IMR-90 (cell line): ENCODE measurements around the gene DNAJC4. TPM values are rescaled to one million over a fixed set of nuclear protein-coding genes. Genes with fewer than 3 reads are reported as not detected.

Experiments used
- ATAC-seq: fragments of 200-7000 bp; cut with Tn5 transposase; 2 replicates; pipeline ENCODE4 v1.9.1; 2020; ENCODE audit warnings: low read depth, mild to moderate bottlenecking, moderate library complexity
- BruUV-seq: library from RNA; stranded (reverse); fragments of 400-500 nt; replicated peaks from 2 replicates; lab custom pipeline; 2021; lab: Mats Ljungman, UMichigan
- CTCF ChIA-PET: fragments of 300-600 bp; formaldehyde crosslinking; extraction: SDS; loops from one replicate; lab custom pipeline; 2021; ENCODE audit warnings: antibody characterized with exemption; lab: Yijun Ruan, JAX
- POLR2A ChIA-PET: fragments of 300-600 bp; sonication (Branson Sonifier 250); formaldehyde crosslinking; loops from one replicate; lab custom pipeline; 2022; ENCODE audit warnings: antibody characterized with exemption; ENCODE audit not compliant: unreplicated experiment; lab: Charles Lee
- DNase-seq: peaks from one replicate; pipeline ENCODE4 v3.0.0; 2013
- H2AFZ ChIP-seq: replicated peaks from 2 replicates; pipeline ENCODE3; 2013; ENCODE audit warnings: low read length, mild to moderate bottlenecking; ENCODE audit not compliant: poor library complexity
- H2AK5ac ChIP-seq: 2 replicates; pipeline ENCODE4 v1.6.1; 2013; ENCODE audit warnings: low read depth, low read length, inconsistent platforms
- H2AK9ac ChIP-seq: replicated peaks from 2 replicates; pipeline ENCODE3; 2013; ENCODE audit warnings: mild to moderate bottlenecking, low read depth, low read length, moderate library complexity; ENCODE audit not compliant: poor library complexity
- H2BK120ac ChIP-seq: 2 replicates; pipeline ENCODE4 v1.6.1; 2013; ENCODE audit warnings: low read depth, low read length, inconsistent platforms
- H2BK15ac ChIP-seq: 3 replicates; pipeline ENCODE4 v1.6.1; 2013; ENCODE audit warnings: low read depth, low read length, inconsistent platforms
- H2BK20ac ChIP-seq: 2 replicates; pipeline ENCODE4 v1.6.1; 2013; ENCODE audit warnings: low read depth, mild to moderate bottlenecking, inconsistent platforms, low read length, moderate library complexity
- H2BK5ac ChIP-seq: 2 replicates; pipeline ENCODE4 v1.6.1; 2013; ENCODE audit warnings: mild to moderate bottlenecking, low read depth, low read length, inconsistent platforms; ENCODE audit not compliant: poor library complexity, severe bottlenecking
- H3K14ac ChIP-seq: replicated peaks from 2 replicates; pipeline ENCODE4 v1.6.1; 2013; ENCODE audit warnings: low read depth, low read length, inconsistent platforms
- H3K18ac ChIP-seq: 2 replicates; pipeline ENCODE4 v1.6.1; 2013; ENCODE audit warnings: low read depth, low read length, control low read depth
- H3K23ac ChIP-seq: 2 replicates; pipeline ENCODE4 v1.6.1; 2013; ENCODE audit warnings: low read depth, low read length, inconsistent platforms
- H3K27ac ChIP-seq: 2 replicates; pipeline ENCODE4 v1.5.1; 2013; ENCODE audit warnings: mild to moderate bottlenecking, control low read depth, low read length; ENCODE audit not compliant: insufficient read depth
- H3K27me3 ChIP-seq: 2 replicates; pipeline ENCODE4 v1.6.1; 2013; ENCODE audit warnings: low read length; ENCODE audit not compliant: control insufficient read depth, insufficient read depth
- H3K36me3 ChIP-seq: 2 replicates; pipeline ENCODE4 v1.6.1; 2013; ENCODE audit warnings: low read length, mixed read lengths; ENCODE audit not compliant: control insufficient read depth, insufficient read depth
- H3K4ac ChIP-seq: 2 replicates; pipeline ENCODE4 v1.6.1; 2013; ENCODE audit warnings: low read depth, low read length, inconsistent platforms
- H3K4me1 ChIP-seq: 2 replicates; pipeline ENCODE4 v1.6.1; 2013; ENCODE audit warnings: low read length, mixed read lengths; ENCODE audit not compliant: control insufficient read depth, insufficient read depth
- H3K4me2 ChIP-seq: 2 replicates; pipeline ENCODE4 v1.6.1; 2013; ENCODE audit warnings: low read depth, mild to moderate bottlenecking, control low read depth, low read length, moderate library complexity
- H3K4me3 ChIP-seq: 2 replicates; pipeline ENCODE4 v1.5.1; 2013; ENCODE audit warnings: low read depth, mild to moderate bottlenecking, control low read depth, low read length, moderate library complexity; ENCODE audit not compliant: insufficient read depth
- H3K56ac ChIP-seq: 2 replicates; pipeline ENCODE4 v1.6.1; 2013; ENCODE audit warnings: low read length, inconsistent platforms; ENCODE audit not compliant: insufficient read depth; ENCODE audit errors: extremely low read depth
- H3K79me1 ChIP-seq, 2 experiments: 2 replicates each; pipeline ENCODE4 v1.6.1; 2013; ENCODE audit warnings: low read length in 2 of 2, inconsistent platforms in 1 of 2, low read depth in 1 of 2
- H3K9ac ChIP-seq: 2 replicates; pipeline ENCODE4 v1.6.1; 2013; ENCODE audit warnings: low read depth, low read length, control low read depth
- H3K9me1 ChIP-seq: 2 replicates; pipeline ENCODE4 v1.6.1; 2013; ENCODE audit warnings: low read length, inconsistent platforms; ENCODE audit not compliant: insufficient read depth
- H3K9me3 ChIP-seq: 2 replicates; pipeline ENCODE4 v1.6.1; 2013; ENCODE audit warnings: low read length; ENCODE audit not compliant: control insufficient read depth, insufficient read depth
- H4K20me1 ChIP-seq: 2 replicates; pipeline ENCODE4 v1.6.1; 2013; ENCODE audit warnings: low read length, inconsistent platforms; ENCODE audit not compliant: insufficient read depth
- H4K5ac ChIP-seq: 2 replicates; pipeline ENCODE4 v1.6.1; 2013; ENCODE audit warnings: mild to moderate bottlenecking, low read depth, low read length, control low read depth
- H4K8ac ChIP-seq, 2 experiments: 2 replicates each; pipeline ENCODE4 v1.6.1; 2013; ENCODE audit warnings: low read depth in 2 of 2, low read length in 2 of 2, control low read depth in 1 of 2, inconsistent platforms in 1 of 2
- H4K91ac ChIP-seq: 2 replicates; pipeline ENCODE4 v1.6.1; 2013; ENCODE audit warnings: low read depth, low read length, inconsistent platforms; ENCODE audit not compliant: insufficient read depth
- CHD1 ChIP-seq: IDR thresholded peaks from 2 replicates; pipeline ENCODE4 v1.6.1; 2012; ENCODE audit warnings: low read depth, low read length, improper control_type of control experiment
- FOS ChIP-seq: fragments of 150-350 bp; IDR thresholded peaks from 2 replicates; pipeline ENCODE4 v1.6.1; 2016; ENCODE audit warnings: low read depth, low read length
- MAFK ChIP-seq: IDR thresholded peaks from 2 replicates; pipeline ENCODE4 v1.6.1; 2012; ENCODE audit warnings: low read depth, low read length, improper control_type of control experiment
- MAZ ChIP-seq: IDR thresholded peaks from 2 replicates; pipeline ENCODE4 v1.6.1; 2012; ENCODE audit warnings: low read depth, mild to moderate bottlenecking, low read length, improper control_type of control experiment, moderate library complexity, borderline replicate concordance
- MXI1 ChIP-seq: IDR thresholded peaks from 2 replicates; pipeline ENCODE4 v1.6.1; 2012; ENCODE audit warnings: low read depth, mild to moderate bottlenecking, low read length, moderate library complexity, borderline replicate concordance
- NFE2L2 ChIP-seq: fragments of 150-350 bp; IDR thresholded peaks from 2 replicates; pipeline ENCODE4 v1.6.1; 2016; ENCODE audit warnings: low read depth, mild to moderate bottlenecking, low read length
- POLR2A ChIP-seq: IDR thresholded peaks from 2 replicates; pipeline ENCODE4 v1.6.1; 2012; ENCODE audit warnings: mild to moderate bottlenecking, low read depth, low read length
- RAD21 ChIP-seq: IDR thresholded peaks from 2 replicates; pipeline ENCODE4 v1.6.1; 2012; ENCODE audit warnings: low read length, improper control_type of control experiment
- RCOR1 ChIP-seq: IDR thresholded peaks from 2 replicates; pipeline ENCODE4 v1.6.1; 2012; ENCODE audit warnings: mild to moderate bottlenecking, low read length, improper control_type of control experiment; ENCODE audit not compliant: insufficient replicate concordance
- RFX5 ChIP-seq: IDR thresholded peaks from 2 replicates; pipeline ENCODE4 v1.8.0; 2012; ENCODE audit warnings: low read depth, mild to moderate bottlenecking, low read length, moderate library complexity
- WGBS, 2 experiments: methylation state at CpG; one replicate each; pipeline versions ENCODE4 v1.1.5 to v1.1.7; 2013; ENCODE audit warnings: missing lambda C conversion rate in 2 of 2; ENCODE audit not compliant: insufficient read length in 1 of 2; ENCODE audit errors: extremely low coverage in 2 of 2; 5-methylcytosine and 5-hydroxymethylcytosine counted together
- dilution Hi-C: fragments of 300-500 bp; cut with HindIII; formaldehyde crosslinking; loops from one replicate; pipeline ENCODE4 v1.14.3; 2018; ENCODE audit warnings: low sequenced_read_pairs; ENCODE audit not compliant: unreplicated experiment
- in situ Hi-C: fragments of 300-500 bp; cut with MboI; formaldehyde crosslinking; loops from 3 replicates; pipeline ENCODE4 v1.14.3; 2019; ENCODE audit warnings: low sequenced_read_pairs, inconsistent platforms, mixed read lengths
- intact Hi-C: fragments of 100-400 bp; cut with micrococcal nuclease; formaldehyde crosslinking; loops from 2 replicates; pipeline ENCODE4 v1.10.0; 2022
- polyA plus RNA-seq, 3 experiments: library from polyadenylated mRNA; depleted of rRNA; stranded (reverse); fragments of >200 nt; gene quantifications; 2 replicates each; pipeline ENCODE4 v1.2.3, GENCODE V29; 2012; ENCODE audit warnings: low replicate concordance in 1 of 3
- total RNA-seq: library from RNA; depleted of rRNA; stranded (reverse); fragments of >200 nt; gene quantifications from 2 replicates; pipeline ENCODE4 v1.2.3, GENCODE V29; 2012
- TF ChIP-seq, protein P1 (sequence below): conservative IDR thresholded peaks from 2 replicates; pipeline ENCODE4 v1.5.1; 2012; ENCODE audit warnings: mild to moderate bottlenecking, low read depth, low read length, improper control_type of control experiment
- TF ChIP-seq, protein P2 (sequence below): fragments of 150-350 bp; IDR thresholded peaks from 2 replicates; pipeline ENCODE4 v1.6.1; 2017; ENCODE audit warnings: mild to moderate bottlenecking, antibody characterized with exemption, low read length, low read depth

The DNAJC4 gene
- total and polyA plus RNA-seq, 2 of the 4 experiments (the other 2 are of a cell fraction) = 2.2 to 22.8 TPM

DNA sequence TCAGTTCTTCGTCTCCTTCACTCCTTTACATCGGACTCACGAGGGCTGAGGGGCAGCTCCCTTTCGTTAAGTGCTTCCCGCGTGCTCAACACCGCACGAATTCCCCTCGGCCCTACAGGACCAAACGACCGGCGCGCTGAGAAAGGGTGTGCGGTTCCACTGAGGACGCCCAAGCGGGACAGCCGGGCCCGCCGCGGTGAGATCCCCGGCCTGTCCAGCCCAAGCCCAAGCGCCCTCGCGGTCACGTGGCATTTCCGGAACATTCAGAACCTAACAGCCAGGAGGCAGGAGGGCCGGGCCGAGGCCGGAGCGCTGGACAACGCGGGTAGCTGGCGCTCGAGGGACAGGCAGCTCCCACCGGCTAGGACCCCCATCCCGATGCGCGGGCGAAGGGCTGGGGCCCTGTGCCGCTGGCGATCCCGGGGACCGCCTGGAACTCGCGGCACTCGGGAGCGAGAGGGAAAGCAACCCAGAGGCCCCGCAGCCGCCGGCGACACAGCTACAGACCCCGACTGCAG is 45.1 kb upstream of the DNAJC4 start (continued):
- TF ChIP-seq MAZ = 0 out of 2 replicates have a peak, but pooled peaks have one; percentile 37

DNA sequence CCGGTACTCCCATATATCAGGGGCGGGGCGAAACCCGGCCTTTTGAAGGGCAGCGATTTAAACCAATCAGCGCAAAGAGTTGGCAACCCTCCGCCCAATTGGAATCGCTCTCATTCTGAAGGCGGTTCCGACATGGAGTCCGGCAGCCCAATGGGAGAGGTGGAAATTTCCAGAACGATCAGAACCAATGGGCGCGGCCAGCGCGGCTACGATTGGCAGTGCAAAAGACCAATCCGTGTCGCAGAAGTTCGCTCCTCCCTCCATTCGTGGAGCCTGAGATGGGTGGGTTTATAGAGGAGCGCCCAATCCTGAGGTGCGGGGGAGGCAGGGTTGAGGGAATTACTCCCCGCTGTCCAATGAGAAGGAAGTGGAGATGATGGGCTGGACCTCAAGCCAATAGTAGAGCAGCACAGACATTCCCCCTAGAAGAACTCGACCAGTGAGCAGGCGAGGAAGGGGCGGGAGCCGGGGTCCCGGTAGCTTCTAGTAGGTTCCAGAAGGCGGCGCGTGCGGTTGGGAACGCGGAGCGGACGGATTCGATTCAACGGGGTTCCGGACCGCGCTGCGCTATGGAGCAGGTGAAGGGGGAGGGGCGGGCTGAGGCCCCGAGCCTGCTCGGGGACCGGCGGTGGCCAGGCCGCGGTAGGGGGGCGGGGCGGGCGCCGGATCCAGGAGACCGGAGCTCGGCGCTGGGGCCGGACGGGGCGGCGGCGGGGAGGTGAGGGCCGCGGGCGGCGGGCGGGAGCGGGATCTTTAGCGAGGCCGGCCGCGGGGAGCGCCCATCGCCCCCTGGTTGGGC is 44.5 kb upstream of the DNAJC4 start, which contains the start of gene STIP1:
TSS of gene STIP1 (plus strand) at position 479 of the 799 bp plus-strand sequence. CDS start at position 570, 91 bp downstream.
- peak within 1 kb of the TSS; percentile 94 for H3K14ac ChIP-seq
- H4K8ac ChIP-seq = peak within 1 kb of the TSS; percentile 81 to 92
- peak within 1 kb of the TSS; percentile 75 for H2BK5ac ChIP-seq
- dilution Hi-C loops = no loop called here
- peak within 1 kb of the TSS; percentile 93 for H4K91ac ChIP-seq
- peak within 1 kb of the TSS; percentile 98 for H2AK9ac ChIP-seq
- peak within 1 kb of the TSS; percentile 33; the same call in 1 of the 2 replicates for H2BK120ac ChIP-seq
- H3K9me1 ChIP-seq = peaks cover 12% of the 10 kb centered on the region; the same call in 1 of the 2 replicates
- intact Hi-C loops = loop anchor here (2.0 kb wide), 1 partner anchor 55 kb away; the partner anchor contains the start of gene FKBP2
- H3K4ac ChIP-seq = peak within 1 kb of the TSS; percentile 95
- no peaks in the 10 kb centered on the region for H3K27me3 ChIP-seq
- ATAC-seq (peak; percentile 81), DNase-seq (peak; percentile 100)
- peak within 1 kb of the TSS; percentile 13; the same call in 1 of the 2 replicates for H3K18ac ChIP-seq
- peaks cover 7 to 53% of the 10 kb centered on the region in 2 experiments; a peak in 3 of 4 replicates for H3K79me1 ChIP-seq
- peak within 1 kb of the TSS; percentile 93 for H2AK5ac ChIP-seq
- in situ Hi-C loops = no loop called here
- H3K23ac ChIP-seq = peak within 1 kb of the TSS; percentile 85
- H3K27ac ChIP-seq = peak within 1 kb of the TSS; percentile 91
- 0% methylated on average over 31 of the region's 74 CpGs; no CpG with 5 or more reads in 1 of the 2 experiments for WGBS, 2 experiments
- ChIA-PET CTCF (no interaction called here), POLR2A (interaction anchor here (0.6 kb wide), 2 partner anchors 16 to 55 kb away, joined by 3 to 7 read pairs; partner anchors contain the start of gene FKBP2)
- peak within 1 kb of the TSS; percentile 81 for H3K9ac ChIP-seq
- peaks cover 3% of the 10 kb centered on the region; the same call in 1 of the 2 replicates for H3K4me1 ChIP-seq
- peak within 1 kb of the TSS; percentile 54 for H3K4me3 ChIP-seq
- peak within 1 kb of the TSS; percentile 68 for H3K56ac ChIP-seq
- H3K36me3 ChIP-seq = peaks cover 4% of the 10 kb centered on the region; the same call in 1 of the 2 replicates
- H2BK15ac ChIP-seq = peak within 1 kb of the TSS; percentile 33; the same call in 1 of the 3 replicates
- H3K9me3 ChIP-seq = no peaks in the 10 kb centered on the region
- H4K5ac ChIP-seq = peak within 1 kb of the TSS; percentile 85
- H4K20me1 ChIP-seq = peaks cover 31% of the 10 kb centered on the region
- peak within 1 kb of the TSS; percentile 93 for H2AFZ ChIP-seq
- peak within 1 kb of the TSS; percentile 96 for H3K4me2 ChIP-seq
- no peak within 1 kb of the TSS for H2BK20ac ChIP-seq
- no TSS peak for BruUV-seq
- TF ChIP-seq POLR2A (no peak), RAD21 (peak; percentile 23; the same call in 1 of the 2 replicates), CHD1 (no peak), RCOR1 (no peak), FOS (peak; percentile 91), RFX5 (no peak), MAZ (peak; percentile 75; the same call in 1 of the 2 replicates), MAFK (no peak), NFE2L2 (0 out of 2 replicates have a peak, but pooled peaks have one; percentile 7), MXI1 (peak; percentile 52; the same call in 1 of the 2 replicates)
- TF ChIP-seq, protein P1, sequence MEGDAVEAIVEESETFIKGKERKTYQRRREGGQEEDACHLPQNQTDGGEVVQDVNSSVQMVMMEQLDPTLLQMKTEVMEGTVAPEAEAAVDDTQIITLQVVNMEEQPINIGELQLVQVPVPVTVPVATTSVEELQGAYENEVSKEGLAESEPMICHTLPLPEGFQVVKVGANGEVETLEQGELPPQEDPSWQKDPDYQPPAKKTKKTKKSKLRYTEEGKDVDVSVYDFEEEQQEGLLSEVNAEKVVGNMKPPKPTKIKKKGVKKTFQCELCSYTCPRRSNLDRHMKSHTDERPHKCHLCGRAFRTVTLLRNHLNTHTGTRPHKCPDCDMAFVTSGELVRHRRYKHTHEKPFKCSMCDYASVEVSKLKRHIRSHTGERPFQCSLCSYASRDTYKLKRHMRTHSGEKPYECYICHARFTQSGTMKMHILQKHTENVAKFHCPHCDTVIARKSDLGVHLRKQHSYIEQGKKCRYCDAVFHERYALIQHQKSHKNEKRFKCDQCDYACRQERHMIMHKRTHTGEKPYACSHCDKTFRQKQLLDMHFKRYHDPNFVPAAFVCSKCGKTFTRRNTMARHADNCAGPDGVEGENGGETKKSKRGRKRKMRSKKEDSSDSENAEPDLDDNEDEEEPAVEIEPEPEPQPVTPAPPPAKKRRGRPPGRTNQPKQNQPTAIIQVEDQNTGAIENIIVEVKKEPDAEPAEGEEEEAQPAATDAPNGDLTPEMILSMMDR = peak; percentile 59
- TF ChIP-seq, protein P2, sequence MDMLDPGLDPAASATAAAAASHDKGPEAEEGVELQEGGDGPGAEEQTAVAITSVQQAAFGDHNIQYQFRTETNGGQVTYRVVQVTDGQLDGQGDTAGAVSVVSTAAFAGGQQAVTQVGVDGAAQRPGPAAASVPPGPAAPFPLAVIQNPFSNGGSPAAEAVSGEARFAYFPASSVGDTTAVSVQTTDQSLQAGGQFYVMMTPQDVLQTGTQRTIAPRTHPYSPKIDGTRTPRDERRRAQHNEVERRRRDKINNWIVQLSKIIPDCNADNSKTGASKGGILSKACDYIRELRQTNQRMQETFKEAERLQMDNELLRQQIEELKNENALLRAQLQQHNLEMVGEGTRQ = no peak
